ENCODE measurements around the gene PRPF6.

PRPF6 gene

DNA sequence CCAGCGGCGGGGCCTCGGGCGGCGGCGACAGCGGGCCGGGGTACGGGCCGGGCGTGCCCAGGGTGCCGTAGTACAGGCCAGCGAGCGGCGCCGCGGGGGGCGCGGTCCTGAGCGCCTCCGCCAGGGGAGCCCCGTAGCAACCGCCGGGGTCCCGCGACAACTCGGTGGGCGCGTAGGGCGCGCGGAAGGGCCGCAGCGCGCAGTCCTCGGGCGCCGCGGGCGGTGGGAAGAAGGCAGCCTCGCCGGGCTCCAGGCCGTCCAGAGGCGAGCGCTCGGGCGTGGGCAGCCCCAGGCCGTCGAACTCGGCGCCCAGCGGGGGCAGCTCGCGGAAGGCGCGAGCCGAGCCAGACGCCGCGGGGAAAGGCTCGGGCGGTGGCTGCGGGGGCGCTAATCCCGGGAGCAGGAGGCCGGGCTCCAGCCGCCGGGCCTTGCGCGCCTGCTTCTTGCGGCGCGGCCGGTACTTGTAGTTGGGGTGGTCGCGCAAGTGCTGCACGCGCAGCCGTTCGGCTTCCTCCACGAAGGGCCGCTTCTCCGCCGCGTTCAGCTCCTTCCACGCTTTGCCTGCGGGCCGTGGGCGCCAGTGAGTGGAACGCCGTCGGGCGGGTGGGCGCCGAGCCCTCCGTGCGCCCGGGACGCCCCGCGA is 67.6 kb downstream of the PRPF6 start:
- WGBS (ENCODE audit: insufficient coverage) = 17% methylated on average over 74 of the region's 101 CpGs
- peak in 1 of 3 donors; percentile 41 for DNase-seq
- ChIA-PET CTCF (interaction anchor here (15.2 kb wide), 1 partner anchor 10 kb away, joined by 187 read pairs; the partner anchor contains the start of gene C20orf204), POLR2A (no interaction called here)
- H3K4me3 ChIP-seq (ENCODE audit: control insufficient read depth in 1 of 7, extremely low read depth in 1 of 7, insufficient read depth in 4 of 7, low read depth in 2 of 7, low read length in 6 of 7) = peak overlapping the region in 4 of 7 experiments; percentile 28 to 61 (median 41)
- H3K27me3 ChIP-seq (replicated peaks in 2 of 5; ENCODE audit: control insufficient read depth in 4 of 5, insufficient read depth in 5 of 5, low read length in 4 of 5) = peaks cover 0 to 30% (median 0%) of the 10 kb centered on the region in 5 experiments
- no peak overlapping the region for H3K27ac ChIP-seq (ENCODE audit: insufficient read depth in 1 of 2, low read depth in 1 of 2, low read length in 2 of 2, poor library complexity in 1 of 2, severe bottlenecking in 2 of 2)
- peaks cover 0 to 4% (median 0%) of the 10 kb centered on the region in 4 experiments for H3K36me3 ChIP-seq (ENCODE audit: control insufficient read depth in 4 of 4, insufficient read depth in 4 of 4, low read length in 3 of 4)
- no peaks in the 10 kb centered on the region for H3K9me3 ChIP-seq (ENCODE audit: control extremely low read depth in 1 of 5, control insufficient read depth in 4 of 5, insufficient read depth in 2 of 5, low read depth in 1 of 5, low read length in 4 of 5)
- peaks cover 0 to 81% (median 58%) of the 10 kb centered on the region in 4 experiments for H3K4me1 ChIP-seq (ENCODE audit: control extremely low read depth in 1 of 4, control insufficient read depth in 4 of 4, insufficient read depth in 4 of 4, low read length in 3 of 4)

DNA sequence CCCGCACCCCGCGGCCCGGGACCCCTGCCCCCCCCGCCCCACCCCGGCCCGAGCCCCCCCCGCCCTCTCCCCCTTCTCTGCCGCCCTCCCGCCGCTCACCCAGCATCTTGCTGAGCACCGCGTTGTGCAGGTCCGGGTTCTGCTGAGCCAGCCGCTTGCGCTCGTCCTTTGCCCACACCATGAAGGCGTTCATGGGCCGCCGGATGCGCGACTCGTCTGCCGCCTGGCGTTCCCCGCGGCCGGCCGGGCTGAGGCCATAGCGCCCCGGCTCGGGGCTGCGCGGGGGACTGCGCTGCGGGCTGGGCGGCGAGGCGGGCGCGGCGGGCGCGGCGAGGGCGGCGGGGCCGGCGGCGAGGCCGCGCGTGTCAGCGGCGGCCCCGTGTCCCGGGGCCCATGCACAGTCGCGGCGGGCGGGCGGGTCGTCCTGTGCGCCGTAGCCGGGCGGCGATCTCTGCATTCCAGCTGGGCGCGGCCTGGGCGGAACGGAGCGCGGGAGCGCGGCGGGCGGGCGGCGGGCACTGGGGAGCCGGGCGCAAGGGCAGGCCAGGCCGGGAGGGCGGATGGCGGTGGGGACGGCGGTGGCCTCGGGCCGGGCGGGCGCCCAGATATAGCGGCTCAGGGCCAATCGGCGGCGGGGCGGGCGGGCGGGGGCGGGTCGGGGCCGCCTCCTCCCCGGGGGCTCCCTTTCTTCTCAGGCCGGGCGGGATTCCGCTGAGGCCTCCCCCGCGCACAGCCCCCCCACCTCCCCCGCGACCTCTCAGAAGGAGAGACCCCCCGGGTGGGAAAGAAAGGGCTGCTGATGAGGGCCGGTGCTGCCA is 68.3 kb downstream of the PRPF6 start, which contains the start of gene SOX18:
SOX18 (minus strand) TSS at position 580 of the 818 bp plus-strand sequence; CDS start at position 457, 123 bp downstream.
- H3K4me3 ChIP-seq (ENCODE audit: control insufficient read depth in 1 of 7, extremely low read depth in 1 of 7, insufficient read depth in 4 of 7, low read depth in 2 of 7, low read length in 6 of 7) = peak within 1 kb of the TSS in 5 of 7 experiments; percentile 40 to 67 (median 51)
- peaks cover 0 to 30% (median 0%) of the 10 kb centered on the region in 5 experiments for H3K27me3 ChIP-seq (replicated peaks in 2 of 5; ENCODE audit: control insufficient read depth in 4 of 5, insufficient read depth in 5 of 5, low read length in 4 of 5)
- peak within 1 kb of the TSS in 1 of 2 experiments; percentile 61 for H3K27ac ChIP-seq (ENCODE audit: insufficient read depth in 1 of 2, low read depth in 1 of 2, low read length in 2 of 2, poor library complexity in 1 of 2, severe bottlenecking in 2 of 2)
- peaks cover 0 to 4% (median 0%) of the 10 kb centered on the region in 4 experiments for H3K36me3 ChIP-seq (ENCODE audit: control insufficient read depth in 4 of 4, insufficient read depth in 4 of 4, low read length in 3 of 4)
- peaks cover 0 to 88% (median 65%) of the 10 kb centered on the region in 4 experiments for H3K4me1 ChIP-seq (ENCODE audit: control extremely low read depth in 1 of 4, control insufficient read depth in 4 of 4, insufficient read depth in 4 of 4, low read length in 3 of 4)
- CTCF ChIA-PET = interaction anchor here (1.3 to 15.2 kb wide), 3 partner anchors 10 to 21 kb away, joined by 3 to 187 read pairs (median 37); partner anchors contain the start of gene C20orf204
- POLR2A ChIA-PET = interaction anchor here (0.6 kb wide), 1 partner anchor 10 kb away, joined by 3 read pairs; no protein-coding TSS in a partner anchor
- peak in 2 of 3 donors; percentile 50 to 56 for DNase-seq
- WGBS (ENCODE audit: insufficient coverage) = under 1% methylated on average over 46 of the region's 111 CpGs
- H3K9me3 ChIP-seq (ENCODE audit: control extremely low read depth in 1 of 5, control insufficient read depth in 4 of 5, insufficient read depth in 2 of 5, low read depth in 1 of 5, low read length in 4 of 5) = no peaks in the 10 kb centered on the region

- ChIA-PET POLR2A (interaction anchor here (0.6 kb wide), 1 partner anchor 11 kb away, joined by 3 read pairs; no protein-coding TSS in a partner anchor), CTCF (interaction anchor here (1.1 to 15.2 kb wide), 5 partner anchors 11 to 58 kb away, joined by 3 to 187 read pairs (median 5); partner anchors contain the start of genes C20orf204 and NPBWR2)
- Histone ChIP-seq H3K4me1 (ENCODE audit: control extremely low read depth in 1 of 4, control insufficient read depth in 4 of 4, insufficient read depth in 4 of 4, low read length in 3 of 4) (peaks cover 2 to 89% (median 65%) of the 10 kb centered on the region in 4 experiments), H3K4me3 (ENCODE audit: control insufficient read depth in 1 of 7, extremely low read depth in 1 of 7, insufficient read depth in 4 of 7, low read depth in 2 of 7, low read length in 6 of 7) (peak overlapping the region in 5 of 7 experiments; percentile 20 to 67 (median 50)), H3K9me3 (ENCODE audit: control extremely low read depth in 1 of 5, control insufficient read depth in 4 of 5, insufficient read depth in 2 of 5, low read depth in 1 of 5, low read length in 4 of 5) (no peaks in the 10 kb centered on the region), H3K27me3 (replicated peaks in 2 of 5; ENCODE audit: control insufficient read depth in 4 of 5, insufficient read depth in 5 of 5, low read length in 4 of 5) (peaks cover 0 to 30% (median 0%) of the 10 kb centered on the region in 5 experiments), H3K27ac (ENCODE audit: insufficient read depth in 1 of 2, low read depth in 1 of 2, low read length in 2 of 2, poor library complexity in 1 of 2, severe bottlenecking in 2 of 2) (peak overlapping the region in 1 of 2 experiments; percentile 61), H3K36me3 (ENCODE audit: control insufficient read depth in 4 of 4, insufficient read depth in 4 of 4, low read length in 3 of 4) (peaks cover 0 to 4% (median 0%) of the 10 kb centered on the region in 4 experiments)
- 8% methylated on average over 13 of the region's 16 CpGs for WGBS (ENCODE audit: insufficient coverage)
- no peak for DNase-seq
Measured at GRCh38 chr20:64049878-64050260, 68.9 kb downstream of the PRPF6 start.

DNA sequence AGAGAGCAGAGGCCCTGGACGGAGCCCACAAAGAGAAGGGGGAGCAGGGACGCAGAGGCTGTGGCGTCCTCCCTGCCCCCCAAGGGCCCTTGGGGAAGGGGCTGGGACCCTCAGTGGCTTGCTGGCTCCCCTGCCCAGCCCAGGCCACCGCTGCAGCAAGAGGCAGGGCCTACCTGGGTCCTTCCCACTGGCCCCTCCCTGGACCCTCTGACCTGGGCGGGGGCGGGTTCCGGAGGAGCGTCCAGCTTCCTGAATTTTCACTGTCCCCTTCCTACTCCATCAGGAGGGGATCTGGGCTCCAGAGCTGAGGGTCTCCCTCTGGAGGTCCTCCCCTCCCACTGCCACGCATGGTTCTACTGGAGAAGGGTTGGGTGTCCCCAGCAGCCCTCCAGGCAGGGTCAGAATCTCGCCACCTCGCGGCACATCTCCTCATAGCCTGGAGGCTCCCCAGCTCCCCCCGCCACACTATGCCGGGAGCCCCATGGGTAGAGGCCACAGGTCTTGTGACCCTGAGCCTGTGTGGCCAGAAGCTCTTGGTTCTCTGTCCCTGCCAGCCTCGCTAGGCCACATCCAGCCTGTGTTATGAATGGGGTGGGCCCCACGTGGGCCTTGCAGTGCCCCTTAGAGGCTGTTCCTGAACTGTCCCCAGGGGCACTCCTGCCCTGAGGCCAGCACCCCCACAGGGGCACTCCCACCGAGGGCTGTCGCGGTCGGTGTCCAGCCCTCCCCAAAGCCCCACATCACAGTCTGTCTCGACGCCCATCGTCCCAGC is 69.5 kb downstream of the PRPF6 start:
- 52% methylated on average over 15 of the region's 23 CpGs for WGBS (ENCODE audit: insufficient coverage)

DNA sequence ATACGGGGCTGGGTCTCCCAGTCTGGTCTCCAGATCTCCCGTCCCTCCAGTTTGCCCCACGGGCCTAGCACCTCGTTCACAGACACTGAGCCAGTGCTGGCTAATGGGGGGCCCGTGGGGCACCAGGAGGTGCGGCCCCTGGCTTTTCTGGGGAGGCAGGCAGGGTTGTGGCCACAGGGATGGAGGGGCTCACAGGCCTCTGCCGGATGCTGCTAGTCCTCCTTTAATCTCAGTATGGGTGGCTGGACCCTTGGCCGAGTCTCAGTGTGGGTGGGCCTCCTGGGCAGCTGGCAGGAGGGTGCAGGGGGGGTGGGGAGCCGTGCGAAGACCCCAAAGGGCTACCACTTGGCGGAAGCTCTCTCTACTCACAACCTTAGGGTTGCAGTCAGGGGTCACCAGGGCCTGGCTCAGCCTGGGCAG is 70.1 kb downstream of the PRPF6 start:
- peaks cover 0 to 4% (median 0%) of the 10 kb centered on the region in 4 experiments for H3K36me3 ChIP-seq (ENCODE audit: control insufficient read depth in 4 of 4, insufficient read depth in 4 of 4, low read length in 3 of 4)
- H3K27me3 ChIP-seq (replicated peaks in 2 of 5; ENCODE audit: control insufficient read depth in 4 of 5, insufficient read depth in 5 of 5, low read length in 4 of 5) = peaks cover 0 to 30% (median 0%) of the 10 kb centered on the region in 5 experiments
- H3K27ac ChIP-seq (ENCODE audit: insufficient read depth in 1 of 2, low read depth in 1 of 2, low read length in 2 of 2, poor library complexity in 1 of 2, severe bottlenecking in 2 of 2) = no peak overlapping the region
- H3K9me3 ChIP-seq (ENCODE audit: control extremely low read depth in 1 of 5, control insufficient read depth in 4 of 5, insufficient read depth in 2 of 5, low read depth in 1 of 5, low read length in 4 of 5) = no peaks in the 10 kb centered on the region
- POLR2A ChIA-PET = no interaction called here
- WGBS (ENCODE audit: insufficient coverage) = 87% methylated on average over 11 of the region's 11 CpGs
- peaks cover 2 to 89% (median 70%) of the 10 kb centered on the region in 4 experiments for H3K4me1 ChIP-seq (ENCODE audit: control extremely low read depth in 1 of 4, control insufficient read depth in 4 of 4, insufficient read depth in 4 of 4, low read length in 3 of 4)
- CTCF ChIA-PET = interaction anchor here (1.1 to 15.2 kb wide), 7 partner anchors 9 to 57 kb away, joined by 4 to 187 read pairs (median 5); partner anchors contain the start of genes C20orf204 and NPBWR2
- no peak overlapping the region for H3K4me3 ChIP-seq (ENCODE audit: control insufficient read depth in 1 of 7, extremely low read depth in 1 of 7, insufficient read depth in 4 of 7, low read depth in 2 of 7, low read length in 6 of 7)
- DNase-seq = no peak

More for the DNA sequence above, 69.5 kb downstream of the PRPF6 start:
- Histone ChIP-seq H3K36me3 (ENCODE audit: control insufficient read depth in 4 of 4, insufficient read depth in 4 of 4, low read length in 3 of 4) (peaks cover 0 to 4% (median 0%) of the 10 kb centered on the region in 4 experiments), H3K9me3 (ENCODE audit: control extremely low read depth in 1 of 5, control insufficient read depth in 4 of 5, insufficient read depth in 2 of 5, low read depth in 1 of 5, low read length in 4 of 5) (no peaks in the 10 kb centered on the region), H3K27me3 (replicated peaks in 2 of 5; ENCODE audit: control insufficient read depth in 4 of 5, insufficient read depth in 5 of 5, low read length in 4 of 5) (peaks cover 0 to 30% (median 0%) of the 10 kb centered on the region in 5 experiments), H3K27ac (ENCODE audit: insufficient read depth in 1 of 2, low read depth in 1 of 2, low read length in 2 of 2, poor library complexity in 1 of 2, severe bottlenecking in 2 of 2) (peak overlapping the region in 1 of 2 experiments; percentile 61), H3K4me1 (ENCODE audit: control extremely low read depth in 1 of 4, control insufficient read depth in 4 of 4, insufficient read depth in 4 of 4, low read length in 3 of 4) (peaks cover 2 to 89% (median 67%) of the 10 kb centered on the region in 4 experiments), H3K4me3 (ENCODE audit: control insufficient read depth in 1 of 7, extremely low read depth in 1 of 7, insufficient read depth in 4 of 7, low read depth in 2 of 7, low read length in 6 of 7) (peak overlapping the region in 5 of 7 experiments; percentile 20 to 67 (median 50))
- CTCF ChIA-PET = interaction anchor here (1.1 to 15.2 kb wide), 5 partner anchors 12 to 58 kb away, joined by 3 to 187 read pairs (median 5); partner anchors contain the start of genes C20orf204 and NPBWR2
- peak in 1 of 3 donors; percentile 46 for DNase-seq
- POLR2A ChIA-PET = no interaction called here

Data from common myeloid progenitor, CD34-positive (primary cell).